B cell (primary cell): ENCODE data around the gene PIGM. TPM values are rescaled to one million over a fixed set of nuclear protein-coding genes. Genes with fewer than 3 reads are reported as not detected.

Experiments used
- ATAC-seq: fragments of 200-7000 bp; cut with Tn5 transposase; one replicate; pipeline ENCODE4 v1.10.0; 2021; ENCODE audit warnings: low read depth, mild to moderate bottlenecking, moderate number of reproducible peaks, moderate library complexity
- CTCF ChIA-PET: fragments of 350-600 bp; sonication (Branson Sonifier 250); formaldehyde crosslinking; loops from one replicate; lab custom pipeline; 2021; ENCODE audit warnings: antibody characterized with exemption, inconsistent platforms; lab: Charles Lee
- POLR2A ChIA-PET: fragments of 350-600 bp; sonication (Branson Sonifier 250); formaldehyde crosslinking; loops from one replicate; lab custom pipeline; 2021; ENCODE audit warnings: antibody characterized with exemption; lab: Charles Lee
- DNase-seq: peaks from one replicate; pipeline ENCODE4 v3.0.0; 2013
- H2AFZ ChIP-seq: 2 replicates; pipeline ENCODE4 v1.6.1; 2012; ENCODE audit warnings: mild to moderate bottlenecking, low read depth, low read length; ENCODE audit not compliant: insufficient read depth, poor library complexity, severe bottlenecking
- H3K27ac ChIP-seq, 2 donors: 1 replicate in 1 of 2; 2 replicates in 1 of 2; pipeline ENCODE4 v1.5.1; 2012 to 2013; ENCODE audit warnings: low read length in 2 of 2, mild to moderate bottlenecking in 2 of 2, moderate library complexity in 1 of 2
- H3K27me3 ChIP-seq, 4 experiments: fragments of 200-600 bp in 1 of 4; sonication (generic) in 1 of 4; replicated peaks in 1 of 4; 1 replicate in 2 of 4; 2 replicates in 2 of 4; pipeline versions ENCODE4 v1.6.1 to v1.7.0; 2013 to 2016; ENCODE audit warnings: low read length in 3 of 4, mild to moderate bottlenecking in 2 of 4, mixed read lengths in 1 of 4, moderate library complexity in 1 of 4; ENCODE audit not compliant: insufficient read depth in 4 of 4, control insufficient read depth in 3 of 4; ENCODE audit errors: control extremely low read depth in 1 of 4
- H3K36me3 ChIP-seq, 2 experiments: replicated peaks in 1 of 2; 1 replicate in 1 of 2; 2 replicates in 1 of 2; pipeline versions ENCODE4 v1.6.1 to v1.7.1; 2013; ENCODE audit warnings: low read length in 1 of 2; ENCODE audit not compliant: insufficient read depth in 2 of 2, control insufficient read depth in 1 of 2; ENCODE audit errors: control extremely low read depth in 1 of 2, extremely low read depth in 1 of 2
- H3K4me1 ChIP-seq, 2 donors: fragments of 200-600 bp in 1 of 2; sonication (generic) in 1 of 2; 1 replicate in 1 of 2; 2 replicates in 1 of 2; pipeline versions ENCODE4 v1.5.1 to v1.6.1; 2013 to 2017; ENCODE audit warnings: low read length in 2 of 2; ENCODE audit not compliant: control insufficient read depth in 2 of 2, insufficient read depth in 2 of 2
- H3K4me2 ChIP-seq: replicated peaks from 2 replicates; pipeline ENCODE3; 2012; ENCODE audit warnings: mild to moderate bottlenecking, low read depth, low read length; ENCODE audit not compliant: poor library complexity, severe bottlenecking
- H3K4me3 ChIP-seq, 5 experiments: fragments of 200-600 bp in 1 of 5; sonication (generic) in 1 of 5; 1 replicate in 3 of 5; 2 replicates in 2 of 5; pipeline versions ENCODE4 v1.5.1 to v1.7.0; 2011 to 2016; ENCODE audit warnings: low read length in 4 of 5, mild to moderate bottlenecking in 4 of 5, low read depth in 2 of 5, control low read depth in 1 of 5, moderate library complexity in 1 of 5; ENCODE audit not compliant: insufficient read depth in 1 of 5; ENCODE audit errors: control extremely low read depth in 1 of 5, extremely low read depth in 1 of 5
- H3K79me2 ChIP-seq: fragments of 200-600 bp; sonication (generic); one replicate; pipeline ENCODE4 v1.6.0; 2016; ENCODE audit warnings: low read length; ENCODE audit not compliant: control insufficient read depth, insufficient read depth
- H3K9ac ChIP-seq: fragments of 200-600 bp; sonication (generic); 2 replicates; pipeline ENCODE4 v1.6.1; 2017; ENCODE audit warnings: mild to moderate bottlenecking, low read length, moderate library complexity
- H3K9me3 ChIP-seq, 3 donors: one replicate each; pipeline versions ENCODE4 v1.6.1 to v1.7.1; 2013; ENCODE audit warnings: low read length in 2 of 3; ENCODE audit not compliant: control insufficient read depth in 2 of 3, insufficient read depth in 1 of 3; ENCODE audit errors: control extremely low read depth in 1 of 3
- H4K20me1 ChIP-seq: 2 replicates; pipeline ENCODE4 v1.6.0; 2012; ENCODE audit warnings: mild to moderate bottlenecking, low read length; ENCODE audit not compliant: insufficient read depth, control insufficient read depth, poor library complexity, severe bottlenecking
- H3K27ac Mint-ChIP-seq: one replicate; pipeline ENCODE4 v1.8.0; 2021; ENCODE audit warnings: mixed read lengths
- H3K27me3 Mint-ChIP-seq: one replicate; pipeline ENCODE4 v1.8.0; 2021; ENCODE audit warnings: mixed read lengths
- H3K4me1 Mint-ChIP-seq: one replicate; pipeline ENCODE4 v1.8.0; 2021; ENCODE audit warnings: mixed read lengths
- H3K4me3 Mint-ChIP-seq: one replicate; pipeline ENCODE4 v1.8.0; 2021; ENCODE audit warnings: mixed read lengths
- H3K9me3 Mint-ChIP-seq: one replicate; pipeline ENCODE4 v1.8.0; 2022; ENCODE audit warnings: mixed read lengths; ENCODE audit not compliant: insufficient read depth
- EZH2 ChIP-seq: IDR thresholded peaks from 2 replicates; pipeline ENCODE4 v1.6.1; 2012; ENCODE audit warnings: borderline replicate concordance, low read depth, mild to moderate bottlenecking, moderate library complexity, low read length; ENCODE audit not compliant: insufficient read depth, poor library complexity, severe bottlenecking
- WGBS: methylation state at CpG from one replicate; pipeline ENCODE4 v1.1.5; 2013; ENCODE audit warnings: missing lambda C conversion rate; ENCODE audit not compliant: insufficient coverage; 5-methylcytosine and 5-hydroxymethylcytosine counted together
- intact Hi-C: fragments of 100-400 bp; cut with micrococcal nuclease; formaldehyde crosslinking; loops from one replicate; pipeline ENCODE4 v1.10.0; 2022
- polyA plus RNA-seq: library from polyadenylated mRNA; depleted of rRNA; stranded (reverse); fragments of >200 nt; gene quantifications from 2 replicates; pipeline ENCODE4 v1.2.3, GENCODE V29; 2012
- total RNA-seq, 2 donors: library from RNA; stranded (reverse); fragments of 120-200 nt in 1 of 2; gene quantifications; 1 replicate in 1 of 2; 2 replicates in 1 of 2; pipeline versions ENCODE4 v1.2.3 to v1.2.4, GENCODE V29; 2013 to 2022
- TF ChIP-seq, protein P1 (sequence below): fragments of 200-600 bp; IDR thresholded peaks from one replicate; pipeline ENCODE4 v1.8.0; 2022; ENCODE audit warnings: antibody characterized with exemption, mild to moderate bottlenecking

Gene PIGM
- total and polyA plus RNA-seq, 2 donors (not counting 1 experiment from before 2014, with no cell fraction given) = 1.4 to 7.4 TPM

- Mint-ChIP-seq H3K27ac (no peak overlapping the region), H3K4me3 (no peak overlapping the region), H3K4me1 (no peaks in the 10 kb centered on the region), H3K9me3 (no peaks in the 10 kb centered on the region), H3K27me3 (peaks cover 68% of the 10 kb centered on the region)
- H3K9me3 ChIP-seq = peaks cover 0 to 3% (median 0%) of the 10 kb centered on the region in 3 donors
- POLR2A ChIA-PET = no interaction called here
- no peaks in the 10 kb centered on the region for H3K4me1 ChIP-seq
- WGBS = 86% methylated on average over 1 of the region's 1 CpG
- H4K20me1 ChIP-seq = no peaks in the 10 kb centered on the region
- intact Hi-C loops = no loop called here
- CTCF ChIA-PET = interaction anchor here (1.3 to 1.7 kb wide), 2 partner anchors 10 to 21 kb away, joined by 3 to 7 read pairs; no protein-coding TSS in a partner anchor
- H3K79me2 ChIP-seq = no peaks in the 10 kb centered on the region
- H3K27me3 ChIP-seq = peaks cover 0 to 61% (median 19%) of the 10 kb centered on the region in 4 experiments
- H2AFZ ChIP-seq = no peak overlapping the region
- TF ChIP-seq, protein P1, sequence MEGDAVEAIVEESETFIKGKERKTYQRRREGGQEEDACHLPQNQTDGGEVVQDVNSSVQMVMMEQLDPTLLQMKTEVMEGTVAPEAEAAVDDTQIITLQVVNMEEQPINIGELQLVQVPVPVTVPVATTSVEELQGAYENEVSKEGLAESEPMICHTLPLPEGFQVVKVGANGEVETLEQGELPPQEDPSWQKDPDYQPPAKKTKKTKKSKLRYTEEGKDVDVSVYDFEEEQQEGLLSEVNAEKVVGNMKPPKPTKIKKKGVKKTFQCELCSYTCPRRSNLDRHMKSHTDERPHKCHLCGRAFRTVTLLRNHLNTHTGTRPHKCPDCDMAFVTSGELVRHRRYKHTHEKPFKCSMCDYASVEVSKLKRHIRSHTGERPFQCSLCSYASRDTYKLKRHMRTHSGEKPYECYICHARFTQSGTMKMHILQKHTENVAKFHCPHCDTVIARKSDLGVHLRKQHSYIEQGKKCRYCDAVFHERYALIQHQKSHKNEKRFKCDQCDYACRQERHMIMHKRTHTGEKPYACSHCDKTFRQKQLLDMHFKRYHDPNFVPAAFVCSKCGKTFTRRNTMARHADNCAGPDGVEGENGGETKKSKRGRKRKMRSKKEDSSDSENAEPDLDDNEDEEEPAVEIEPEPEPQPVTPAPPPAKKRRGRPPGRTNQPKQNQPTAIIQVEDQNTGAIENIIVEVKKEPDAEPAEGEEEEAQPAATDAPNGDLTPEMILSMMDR = no peak
- TF ChIP-seq EZH2 = no peak
- DNase-seq (no peak), ATAC-seq (no peak)
- no peak overlapping the region for H3K4me2 ChIP-seq
- H3K27ac ChIP-seq = no peak overlapping the region
- H3K4me3 ChIP-seq = no peak overlapping the region
- no peak overlapping the region for H3K9ac ChIP-seq
- no peaks in the 10 kb centered on the region for H3K36me3 ChIP-seq
Observed at GRCh38 chr1:160056648-160057169, 24.9 kb upstream of the PIGM start.

GRCh38 chr1:160053548-160054365 lies 22.0 kb upstream of the PIGM start:
- H3K79me2 ChIP-seq = no peaks in the 10 kb centered on the region
- no peak for TF ChIP-seq EZH2
- TF ChIP-seq, protein P1 = no peak
- H4K20me1 ChIP-seq = no peaks in the 10 kb centered on the region
- H3K27ac ChIP-seq = no peak overlapping the region
- no peaks in the 10 kb centered on the region for H3K36me3 ChIP-seq
- no peak overlapping the region for H3K9ac ChIP-seq
- no peak overlapping the region for H3K4me3 Mint-ChIP-seq
- H3K27me3 ChIP-seq = peaks cover 0 to 44% (median 20%) of the 10 kb centered on the region in 4 experiments
- H3K4me1 ChIP-seq = no peaks in the 10 kb centered on the region
- ChIA-PET CTCF (interaction anchor here (0.7 to 1.4 kb wide), 2 partner anchors 10 to 18 kb away, joined by 3 to 4 read pairs; no protein-coding TSS in a partner anchor), POLR2A (no interaction called here)
- no peak overlapping the region for H3K27ac Mint-ChIP-seq
- peaks cover 66% of the 10 kb centered on the region for H3K27me3 Mint-ChIP-seq
- 68% methylated on average over 3 of the region's 7 CpGs for WGBS
- no peaks in the 10 kb centered on the region for H3K4me1 Mint-ChIP-seq
- no peak overlapping the region for H3K4me2 ChIP-seq
- H3K9me3 ChIP-seq = peaks cover 0 to 3% (median 0%) of the 10 kb centered on the region in 3 donors
- intact Hi-C loops = no loop called here
- no peak overlapping the region for H2AFZ ChIP-seq
- no peak for DNase-seq
- no peak for ATAC-seq
- H3K4me3 ChIP-seq = no peak overlapping the region
- H3K9me3 Mint-ChIP-seq = no peaks in the 10 kb centered on the region
